Forelimb muscle (tissue), 1 donor: ENCODE measurements around the gene PPP6R3. TPM values are rescaled to one million over a fixed set of nuclear protein-coding genes. Genes with fewer than 3 reads are reported as not detected.

ENCODE experiments used
- DNase-seq: peaks from one replicate; pipeline ENCODE4 v3.0.0-alpha.2; 2013; ENCODE audit warnings: low read depth
- polyA plus RNA-seq: library from polyadenylated mRNA; unstranded; fragments of 120-200 nt; gene quantifications from one replicate; pipeline ENCODE4 v1.2.1, GENCODE V29; 2013; ENCODE audit not compliant: insufficient read length

PPP6R3 gene
- polyA plus RNA-seq, 1 donor = 61.9 TPM

DNA sequence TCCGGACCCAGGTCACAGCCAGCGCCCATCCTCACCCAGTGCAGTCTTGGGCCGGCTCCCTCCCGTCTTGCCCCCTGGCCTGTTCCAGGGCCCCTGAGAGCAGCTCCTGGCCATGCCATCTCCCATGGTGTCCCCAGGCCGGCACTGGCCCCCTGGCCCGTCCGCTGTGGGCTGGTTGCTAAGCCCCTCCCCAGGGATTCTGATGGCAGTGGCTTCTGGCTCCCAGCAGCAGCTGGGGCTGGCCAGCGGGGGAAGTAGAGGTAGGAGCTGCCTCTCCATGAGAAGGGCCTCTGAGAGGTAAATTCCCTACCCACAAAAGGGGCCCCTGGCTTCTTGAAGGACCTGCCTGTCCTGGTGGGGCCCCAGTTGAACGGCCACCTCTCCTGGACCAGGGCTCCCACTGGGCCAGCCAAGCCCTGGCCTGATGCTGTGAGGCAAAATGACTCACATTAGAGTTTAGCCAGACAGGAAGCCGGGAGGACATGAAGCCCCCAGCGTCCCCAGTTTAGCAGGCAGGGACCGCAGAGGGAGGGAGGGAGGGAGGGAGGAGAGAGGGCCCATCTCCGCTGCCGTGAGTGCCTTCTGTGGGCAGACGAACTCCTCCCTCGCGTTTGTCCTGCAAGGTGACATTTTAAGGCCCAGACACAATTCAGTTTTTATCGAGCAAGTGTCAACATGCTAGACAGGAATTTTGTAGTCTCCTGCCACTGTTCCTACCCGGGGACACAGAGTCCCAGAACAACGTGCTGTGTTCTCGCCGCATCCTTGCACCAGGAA is 190.8 kb downstream of the PPP6R3 start:
- no peak for DNase-seq

- no peak for DNase-seq
These were observed 191.6 kb downstream of the PPP6R3 start for GRCh38 chr11:68651985-68652682.

GRCh38 chr11:68652683-68653156 is 192.2 kb downstream of the PPP6R3 start:
- DNase-seq = no peak

GRCh38 chr11:68653486-68654430 is 193.2 kb downstream of the PPP6R3 start:
- DNase-seq = no peak

- no peak for DNase-seq
These were observed 194.4 kb downstream of the PPP6R3 start for GRCh38 chr11:68654978-68655377.

DNA sequence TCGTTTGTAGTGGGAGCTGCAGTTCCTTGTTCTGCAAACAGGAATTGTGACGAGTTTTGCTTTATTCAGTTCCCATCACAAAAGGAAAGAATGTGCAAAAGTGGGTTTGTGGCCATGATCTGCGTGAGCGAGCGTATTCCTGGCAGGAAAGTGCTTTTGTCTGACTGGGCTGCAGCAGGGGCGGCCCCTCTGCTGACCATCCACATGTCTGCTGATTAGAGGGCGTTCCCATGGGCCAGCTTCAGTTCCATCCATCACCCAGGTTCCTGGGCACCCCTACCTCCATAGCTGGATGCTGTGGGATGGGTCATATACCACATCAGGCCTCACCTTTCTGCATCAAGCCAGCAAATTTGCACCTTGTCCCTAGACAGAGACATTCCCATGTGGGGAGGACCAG is 194.9 kb downstream of the PPP6R3 start:
- no peak for DNase-seq

- no peak for DNase-seq
These were observed 195.3 kb downstream of the PPP6R3 start for GRCh38 chr11:68655806-68656205.

GRCh38 chr11:68657021-68657780 is 196.6 kb downstream of the PPP6R3 start:
- no peak for DNase-seq

DNA sequence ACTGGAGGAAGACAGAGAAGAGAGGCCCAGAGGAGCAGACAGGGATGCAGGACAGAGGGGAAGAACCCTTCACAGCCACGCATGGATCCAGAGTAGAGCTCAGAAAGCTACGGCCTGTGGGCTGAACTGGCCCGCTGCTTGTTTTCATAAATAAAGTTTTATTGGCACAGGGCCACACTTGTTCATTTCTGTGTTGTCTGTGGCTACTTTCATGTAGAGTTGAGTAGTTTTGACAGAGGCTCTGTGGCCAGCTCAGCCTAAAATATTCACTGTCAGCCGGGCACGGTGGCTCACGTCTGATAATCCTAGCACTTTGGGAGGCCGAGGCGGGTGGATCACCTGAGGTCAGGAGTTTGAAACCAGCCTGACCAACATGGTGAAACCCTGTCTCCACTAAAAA is 197.5 kb downstream of the PPP6R3 start:
- no peak for DNase-seq

- DNase-seq = no peak
These were observed 198.1 kb downstream of the PPP6R3 start for GRCh38 chr11:68658661-68659060.

- peak; percentile 51 for DNase-seq
These were observed 198.8 kb downstream of the PPP6R3 start for GRCh38 chr11:68659158-68659921.

DNA sequence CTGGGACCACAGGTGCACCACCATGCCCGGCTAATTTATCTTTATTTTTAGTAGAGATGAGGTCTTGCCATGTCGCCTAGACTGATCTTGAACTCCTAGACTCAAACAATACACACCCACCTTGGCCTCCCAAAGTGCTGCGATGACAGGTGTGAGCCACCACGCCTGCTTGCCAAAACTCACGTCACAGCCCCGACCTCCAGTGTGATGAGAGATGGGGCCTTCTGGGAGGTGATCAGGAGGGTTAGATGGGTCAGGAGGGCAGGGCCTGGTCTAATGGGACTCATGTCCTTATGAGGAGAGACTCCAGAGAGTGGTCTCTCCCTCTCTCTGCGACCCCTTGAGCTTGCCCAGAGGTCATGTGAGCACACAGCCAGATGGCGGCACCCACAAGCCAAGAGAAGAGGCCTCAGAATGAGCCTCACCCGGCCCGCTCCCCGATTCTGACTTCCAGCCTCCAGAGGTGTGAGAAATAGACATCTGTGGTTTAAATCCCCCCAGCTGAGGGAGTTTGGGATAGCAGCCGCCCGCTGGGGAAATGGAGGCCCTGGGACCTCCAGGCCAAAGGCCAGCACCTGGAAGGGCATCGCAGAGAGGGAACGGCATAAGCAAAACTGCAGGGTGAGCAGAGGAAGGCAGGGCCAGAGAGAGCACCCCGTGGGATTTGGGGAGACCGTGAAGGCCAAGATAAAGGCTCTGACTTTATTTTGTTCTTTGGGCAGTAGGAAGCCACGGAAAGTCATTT is 199.7 kb downstream of the PPP6R3 start:
- DNase-seq = no peak

GRCh38 chr11:68661014-68661413 is 200.5 kb downstream of the PPP6R3 start:
- no peak for DNase-seq

- no peak for DNase-seq
These were observed 201.4 kb downstream of the PPP6R3 start for GRCh38 chr11:68661697-68662603.

DNA sequence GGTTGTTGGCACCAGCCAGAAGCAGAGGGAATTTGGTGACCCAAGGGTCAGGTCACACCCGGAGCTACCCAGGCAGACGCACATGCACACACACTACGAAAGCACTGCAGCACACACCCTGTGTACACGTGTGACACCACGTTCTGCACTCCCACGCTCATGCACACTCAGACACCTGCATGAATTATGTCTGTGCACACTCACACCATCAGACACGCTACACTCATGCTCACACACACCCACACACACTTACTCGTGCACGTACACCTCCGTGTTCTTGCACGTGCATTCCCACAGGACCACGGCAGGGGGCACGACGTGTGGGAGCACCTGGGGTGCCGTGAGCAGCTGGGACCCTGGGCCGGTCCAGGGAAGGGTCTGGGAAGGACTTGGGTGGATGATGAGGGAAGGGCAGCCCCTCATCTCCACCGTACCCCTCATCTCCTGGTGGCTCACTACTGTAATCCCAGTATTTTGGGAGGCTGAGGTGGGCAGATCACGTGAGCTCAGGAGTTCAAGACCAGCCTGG is 203.0 kb downstream of the PPP6R3 start:
- DNase-seq = no peak

DNA sequence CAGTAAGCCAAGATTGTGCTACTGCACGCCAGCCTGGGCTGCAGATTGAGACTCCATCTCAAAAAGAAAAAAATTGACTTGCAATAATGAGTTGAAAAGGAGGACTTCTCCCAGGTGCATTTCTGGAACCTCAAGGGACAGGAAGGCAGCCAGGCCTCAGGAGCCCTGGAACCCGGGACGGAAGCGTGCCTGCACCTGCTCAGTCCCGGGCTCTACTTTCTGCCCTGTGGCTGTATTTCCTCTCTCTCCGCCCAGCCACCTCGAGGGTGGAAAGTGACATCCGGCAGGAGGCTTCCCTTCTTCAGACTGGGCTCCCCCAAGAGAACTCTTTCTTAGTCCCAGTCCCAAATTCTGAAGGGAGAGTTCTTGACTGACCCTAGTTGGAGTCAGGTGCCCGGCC is 203.6 kb downstream of the PPP6R3 start:
- no peak for DNase-seq

- no peak for DNase-seq
These were observed 204.4 kb downstream of the PPP6R3 start for GRCh38 chr11:68664906-68665305.
